Glomerular visceral epithelial cell (primary cell): ENCODE results near the gene GZMM.
"Not testable (repeated sequence)": the region's sequence is repeated elsewhere in the genome, so short reads cannot be mapped to it uniquely, and the experiment has no call there.

Source experiments
- DNase-seq: peaks from one replicate; pipeline ENCODE4 v3.0.0-alpha.2; 2016; ENCODE audit errors: extremely low spot score

Gene GZMM

DNA sequence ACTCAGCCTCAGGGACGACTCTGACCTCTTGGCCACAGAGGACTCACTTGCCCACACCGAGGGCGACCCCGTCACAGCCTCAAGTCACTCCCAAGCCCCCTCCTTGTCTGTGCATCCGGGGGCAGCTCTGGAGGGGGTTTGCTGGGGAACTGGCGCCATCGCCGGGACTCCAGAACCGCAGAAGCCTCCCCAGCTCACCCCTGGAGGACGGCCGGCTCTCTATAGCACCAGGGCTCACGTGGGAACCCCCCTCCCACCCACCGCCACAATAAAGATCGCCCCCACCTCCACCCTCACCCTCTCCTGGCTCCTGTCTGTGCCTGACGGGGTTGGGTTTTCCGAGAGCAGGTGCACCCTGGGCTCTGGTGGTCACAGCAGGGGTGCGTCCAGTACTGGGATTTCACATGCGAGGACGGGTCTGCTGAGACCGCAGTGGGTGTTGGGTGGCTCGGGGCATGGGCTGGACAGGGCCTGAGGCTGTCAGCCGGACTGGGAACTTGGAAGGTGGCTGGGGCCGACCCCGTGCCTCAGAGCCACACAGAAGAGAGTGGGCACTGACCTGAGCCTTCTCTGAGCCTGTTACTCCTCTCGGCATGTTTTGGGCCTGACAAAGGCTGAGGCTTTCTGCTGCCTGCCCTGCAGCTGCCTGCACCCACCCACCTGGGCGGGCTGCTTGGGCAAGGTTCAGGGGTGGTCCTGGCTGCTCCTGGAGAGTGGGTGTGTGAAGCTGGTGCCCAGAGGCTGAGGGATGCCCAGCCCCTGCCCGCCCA, 39.5 kb downstream of the GZMM start:
- no peak for DNase-seq

DNA sequence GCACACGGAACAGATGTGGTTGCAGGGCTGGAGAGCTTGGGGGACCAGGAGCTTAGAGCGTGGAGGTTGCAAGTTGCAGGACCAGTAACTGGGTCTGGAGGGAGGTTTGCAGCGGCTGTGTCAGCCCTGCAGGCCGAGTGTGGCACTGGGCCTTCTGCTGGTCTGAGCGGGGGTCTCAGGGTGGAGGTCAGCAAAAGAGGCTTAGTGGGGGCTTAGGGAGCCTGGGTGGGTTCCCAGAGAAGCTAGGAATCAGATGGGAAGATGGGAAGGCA, 40.1 kb downstream of the GZMM start:
- no peak for DNase-seq

DNA sequence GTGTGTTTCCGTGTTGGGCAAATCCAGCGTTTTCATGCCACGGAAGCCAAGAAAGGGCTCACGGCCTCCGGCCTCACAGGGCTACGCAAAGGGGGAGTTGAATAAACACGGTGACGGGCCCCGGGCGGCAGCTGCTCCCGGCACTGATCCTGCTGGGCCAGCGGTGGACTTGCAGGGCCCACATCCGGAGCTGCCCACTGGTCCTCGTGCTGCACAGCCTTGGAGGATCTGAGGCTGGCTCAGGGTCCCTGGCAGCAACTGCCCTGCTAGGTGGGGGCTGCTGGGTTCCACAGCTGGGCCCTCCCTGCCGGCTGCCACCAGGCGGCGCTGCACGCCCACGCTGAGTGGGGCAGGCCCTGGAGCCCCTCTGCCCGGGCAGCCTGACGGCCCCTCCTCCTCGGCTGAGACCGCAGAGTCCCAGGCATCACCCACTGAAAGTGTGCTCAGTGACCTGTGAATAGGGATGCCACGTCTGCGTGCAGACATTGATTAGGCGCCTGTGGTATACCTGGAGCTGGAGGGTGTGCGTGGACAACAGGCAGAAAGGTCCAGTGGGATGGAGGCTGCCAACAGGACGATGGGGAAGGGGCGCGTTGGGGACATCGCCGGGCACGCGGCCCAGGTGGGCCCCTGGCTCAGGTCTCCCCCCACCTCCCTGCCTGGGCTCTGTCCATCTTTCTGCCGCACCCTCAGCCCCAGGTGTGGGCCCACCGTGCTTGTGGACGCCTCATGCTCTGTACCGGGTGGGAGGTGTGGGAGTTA, 40.6 kb downstream of the GZMM start:
- peak; percentile 59 for DNase-seq

DNA sequence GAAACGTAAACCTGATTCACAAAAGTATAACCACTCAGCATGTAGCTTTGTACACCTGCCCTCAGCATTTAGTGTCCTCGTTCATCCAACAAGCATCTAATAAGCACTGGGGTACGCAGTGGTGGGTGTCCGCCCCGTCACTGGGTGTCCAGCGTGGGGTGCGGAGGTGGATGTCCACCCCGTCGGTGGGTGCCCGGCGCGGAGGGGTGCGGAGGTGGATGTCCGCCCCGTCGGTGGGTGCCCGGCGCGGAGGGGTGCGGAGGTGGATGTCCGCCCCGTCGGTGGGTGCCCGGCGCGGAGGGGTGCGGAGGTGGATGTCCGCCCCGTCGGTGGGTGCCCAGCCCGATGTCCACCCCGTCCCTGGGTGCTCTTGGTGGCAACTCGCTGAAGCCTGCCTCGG, 41.3 kb downstream of the GZMM start:
- DNase-seq = not testable (repeated sequence)

DNA sequence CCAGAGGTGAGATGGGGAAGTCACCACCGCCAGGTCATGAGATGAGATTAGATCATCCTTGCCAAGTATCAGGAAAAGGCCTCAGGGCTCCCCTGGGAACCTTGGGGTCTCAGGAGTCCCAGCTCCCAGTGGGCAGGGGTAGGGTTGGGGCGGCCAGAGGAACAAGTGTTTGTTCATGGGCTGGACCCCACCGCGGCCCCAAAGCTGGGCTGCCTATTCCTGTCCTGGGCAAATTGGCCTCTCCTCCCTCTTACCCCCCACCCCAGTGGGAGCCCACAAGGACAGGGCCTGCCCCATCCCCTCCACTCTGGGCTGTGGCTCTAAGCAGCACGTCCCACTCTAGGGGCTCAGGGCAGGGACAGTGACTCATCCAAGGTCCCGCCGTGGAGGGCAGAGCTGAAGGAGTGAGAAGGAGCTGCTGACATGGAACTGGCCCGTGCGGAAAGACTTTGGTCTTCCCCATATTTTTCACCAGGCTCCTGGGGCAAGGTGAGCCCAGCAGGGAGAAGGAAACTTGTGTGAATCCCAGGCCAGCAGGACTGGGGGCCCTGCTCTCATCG, 41.8 kb downstream of the GZMM start:
- no peak for DNase-seq

DNA sequence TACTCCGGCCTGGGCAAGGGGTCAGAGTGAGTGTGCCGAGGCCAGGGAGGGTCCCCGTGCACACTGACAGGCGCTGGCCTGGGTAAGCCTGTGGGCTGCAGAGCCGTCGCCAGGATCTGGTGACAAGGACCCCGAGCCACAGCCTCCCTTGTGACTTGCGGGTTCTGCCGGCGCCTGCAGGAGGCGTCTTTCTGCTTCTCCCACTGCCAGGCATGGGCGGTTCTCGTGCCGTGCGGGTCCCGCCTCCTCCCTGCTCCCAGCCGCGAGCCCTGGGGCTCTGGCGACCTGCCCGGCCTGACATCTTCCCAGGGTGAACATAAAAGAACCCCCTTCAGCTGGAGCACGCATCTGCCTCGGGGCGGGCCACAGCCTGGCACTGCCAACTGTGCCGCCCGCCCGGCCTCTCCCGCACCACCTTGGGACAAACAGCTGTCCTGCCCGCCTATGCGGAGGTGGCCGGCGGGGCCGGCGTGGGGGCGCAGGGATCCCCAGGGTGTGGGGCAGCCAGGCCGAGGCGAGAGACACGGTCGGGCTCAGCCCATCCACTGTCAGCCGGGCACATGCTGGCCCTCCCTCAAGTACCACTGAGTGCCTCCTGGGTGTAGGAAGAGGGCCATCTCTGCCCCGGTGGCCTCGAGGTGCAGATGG, 44.4 kb downstream of the GZMM start:
- peak; percentile 85 for DNase-seq

DNA sequence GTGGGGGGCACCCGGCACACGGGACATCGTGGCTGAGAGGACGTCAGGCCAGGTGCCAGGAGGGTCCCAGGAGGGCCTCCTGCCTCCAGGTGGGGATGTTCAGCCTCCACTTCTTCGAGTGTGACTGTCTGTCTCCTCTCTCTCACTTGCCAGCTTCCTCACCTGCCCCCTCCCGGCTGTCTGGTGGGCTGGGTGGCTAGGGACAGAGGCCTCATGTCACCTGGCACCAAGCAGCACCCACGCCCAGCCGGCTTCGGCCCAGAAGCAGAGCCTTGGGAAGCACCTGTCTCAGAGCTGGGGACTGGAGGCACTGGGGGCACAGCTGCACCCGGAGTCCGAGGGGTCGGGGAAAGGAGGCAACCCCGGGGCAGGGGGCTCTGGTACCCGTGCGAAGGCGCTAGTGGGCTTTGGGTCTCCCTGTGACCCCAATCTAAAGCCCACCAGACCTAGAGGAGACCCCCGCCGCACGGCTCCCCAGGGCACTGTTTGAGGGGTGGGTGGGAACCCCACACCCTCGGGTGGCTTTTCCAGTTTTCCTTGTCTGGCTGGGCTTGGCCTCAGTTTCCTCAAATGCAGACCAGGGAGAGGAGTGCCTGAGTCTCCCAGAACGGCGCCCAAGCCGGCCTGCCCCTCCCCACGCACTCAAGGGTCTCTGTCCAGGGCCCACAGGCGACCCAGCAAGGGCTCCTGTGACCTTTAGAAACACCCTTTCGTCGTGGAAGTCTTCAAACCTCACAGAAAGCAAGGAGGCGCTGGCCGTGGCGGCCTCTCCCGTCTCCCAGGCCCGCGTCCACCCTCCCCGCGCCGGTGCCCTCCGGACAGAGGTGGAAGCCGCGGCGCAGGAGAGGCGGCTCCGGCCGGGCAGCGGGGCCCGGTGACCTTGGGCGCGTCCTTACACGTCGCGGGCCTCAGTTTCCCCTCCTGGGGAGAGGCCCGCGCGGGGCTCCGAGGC, 45.2 kb downstream of the GZMM start:
- no peak for DNase-seq

DNA sequence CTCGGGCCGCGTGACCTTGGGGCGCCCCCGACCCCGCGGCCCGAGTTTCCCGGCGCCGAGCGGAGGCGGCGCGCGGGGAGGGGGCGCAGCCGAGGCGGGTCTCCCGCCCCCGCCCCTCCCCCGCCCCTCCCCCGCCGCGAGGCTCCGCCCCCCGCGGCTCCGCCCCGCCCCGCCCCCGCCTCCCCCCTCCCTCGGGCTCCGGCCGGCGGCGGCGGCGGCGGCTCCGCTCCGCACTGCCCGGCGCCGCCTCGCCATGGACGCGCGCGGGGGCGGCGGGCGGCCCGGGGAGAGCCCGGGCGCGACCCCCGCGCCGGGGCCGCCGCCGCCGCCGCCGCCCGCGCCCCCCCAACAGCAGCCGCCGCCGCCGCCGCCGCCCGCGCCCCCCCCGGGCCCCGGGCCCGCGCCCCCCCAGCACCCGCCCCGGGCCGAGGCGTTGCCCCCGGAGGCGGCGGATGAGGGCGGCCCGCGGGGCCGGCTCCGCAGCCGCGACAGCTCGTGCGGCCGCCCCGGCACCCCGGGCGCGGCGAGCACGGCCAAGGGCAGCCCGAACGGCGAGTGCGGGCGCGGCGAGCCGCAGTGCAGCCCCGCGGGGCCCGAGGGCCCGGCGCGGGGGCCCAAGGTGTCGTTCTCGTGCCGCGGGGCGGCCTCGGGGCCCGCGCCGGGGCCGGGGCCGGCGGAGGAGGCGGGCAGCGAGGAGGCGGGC, 46.0 kb downstream of the GZMM start, which contains the start of gene HCN2:
TSS of gene HCN2 (plus strand) at position 189 of the 703 bp plus-strand sequence. CDS start at position 254, 65 bp downstream.
- DNase-seq = no peak

DNA sequence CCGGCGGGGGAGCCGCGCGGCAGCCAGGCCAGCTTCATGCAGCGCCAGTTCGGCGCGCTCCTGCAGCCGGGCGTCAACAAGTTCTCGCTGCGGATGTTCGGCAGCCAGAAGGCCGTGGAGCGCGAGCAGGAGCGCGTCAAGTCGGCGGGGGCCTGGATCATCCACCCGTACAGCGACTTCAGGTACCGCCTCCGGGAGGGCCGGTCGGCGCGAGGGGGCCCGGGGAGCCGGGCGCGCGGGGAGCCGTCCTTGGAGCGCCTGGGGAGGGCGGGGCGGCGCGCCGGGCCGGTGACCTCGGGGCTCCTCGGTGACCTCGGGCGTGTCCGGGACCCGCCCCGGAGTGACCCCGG, 46.5 kb downstream of the GZMM start:
- DNase-seq = peak; percentile 39

DNA sequence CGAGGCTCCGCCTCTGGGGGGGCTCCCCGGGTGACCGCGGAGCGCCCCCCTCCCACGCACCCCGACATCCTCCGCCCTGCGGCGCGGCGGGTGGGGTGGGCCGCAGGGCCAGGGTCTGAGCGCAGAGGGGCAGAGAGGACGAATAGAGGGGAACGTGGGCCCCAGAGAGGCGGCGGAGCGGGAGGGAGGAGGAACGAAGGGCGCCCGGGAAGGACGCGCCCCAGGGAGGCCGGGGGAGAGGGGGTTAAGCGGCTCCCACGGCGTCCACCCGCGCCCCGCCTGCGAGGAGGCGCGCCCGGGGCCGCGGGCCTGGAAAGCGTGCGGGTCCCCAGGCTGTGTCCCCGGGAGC, 46.9 kb downstream of the GZMM start:
- DNase-seq = no peak

DNA sequence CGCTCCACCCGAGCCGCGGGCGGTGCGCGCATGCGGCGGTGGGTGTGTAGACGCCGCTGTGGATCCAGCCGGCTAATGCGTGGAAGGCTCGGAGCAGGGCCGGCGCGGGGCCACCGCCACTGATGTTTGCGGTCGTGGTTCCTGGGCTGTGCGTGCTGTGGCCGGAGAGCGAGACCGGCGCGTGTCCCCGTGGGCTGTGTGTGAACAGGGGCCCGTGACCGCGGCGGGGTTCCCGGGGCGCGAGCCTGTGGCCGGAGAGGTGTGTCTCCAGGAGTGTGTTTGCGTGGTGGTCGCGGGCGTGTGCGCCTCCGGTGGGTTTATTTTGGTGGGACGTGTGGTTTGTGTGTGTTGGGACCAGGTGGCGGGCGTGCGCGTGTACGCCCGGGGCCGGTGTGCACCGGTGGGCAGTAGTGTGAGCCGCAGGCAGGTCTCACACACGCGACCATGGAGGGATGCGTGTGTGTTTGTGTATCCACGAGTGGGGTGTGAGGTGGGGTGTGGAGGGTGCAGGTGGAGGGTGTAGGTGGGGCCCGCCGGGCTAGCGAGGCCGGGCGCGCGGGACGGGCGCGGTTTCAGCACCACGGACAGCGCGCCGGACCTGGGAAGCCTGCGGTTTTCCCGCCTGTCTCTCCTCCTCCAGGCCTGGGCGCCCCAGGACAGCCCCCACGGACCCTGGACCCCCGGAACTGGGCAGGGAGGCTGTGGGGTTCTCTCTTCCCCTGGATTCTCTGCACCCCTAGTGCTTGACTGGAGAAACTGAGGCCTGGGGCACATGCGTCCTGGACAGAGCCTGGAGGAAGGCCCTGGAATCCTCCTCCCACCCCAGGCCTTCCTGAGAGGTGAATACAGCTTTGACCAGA, 47.5 kb downstream of the GZMM start:
- DNase-seq = no peak

DNA sequence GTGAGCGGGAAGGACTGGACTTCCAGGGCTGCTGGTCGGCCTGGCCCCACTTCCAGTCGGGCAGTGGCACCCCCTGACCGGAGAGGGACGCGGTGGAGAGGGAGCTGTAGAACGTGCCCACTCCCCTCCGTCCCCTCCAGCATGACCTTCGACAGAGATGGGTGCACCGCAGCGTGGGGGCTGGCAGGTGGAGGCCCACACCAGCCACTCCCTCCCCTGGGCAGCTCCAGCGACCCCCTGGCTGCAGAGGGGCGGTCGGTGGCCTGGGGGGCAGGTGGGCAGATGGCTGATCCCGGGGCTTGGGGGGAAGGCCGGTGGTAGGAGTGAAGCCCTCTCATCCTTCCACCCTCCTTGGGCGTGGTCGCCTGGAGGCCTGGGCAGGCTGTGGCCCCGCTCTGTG, 48.2 kb downstream of the GZMM start:
- no peak for DNase-seq

DNA sequence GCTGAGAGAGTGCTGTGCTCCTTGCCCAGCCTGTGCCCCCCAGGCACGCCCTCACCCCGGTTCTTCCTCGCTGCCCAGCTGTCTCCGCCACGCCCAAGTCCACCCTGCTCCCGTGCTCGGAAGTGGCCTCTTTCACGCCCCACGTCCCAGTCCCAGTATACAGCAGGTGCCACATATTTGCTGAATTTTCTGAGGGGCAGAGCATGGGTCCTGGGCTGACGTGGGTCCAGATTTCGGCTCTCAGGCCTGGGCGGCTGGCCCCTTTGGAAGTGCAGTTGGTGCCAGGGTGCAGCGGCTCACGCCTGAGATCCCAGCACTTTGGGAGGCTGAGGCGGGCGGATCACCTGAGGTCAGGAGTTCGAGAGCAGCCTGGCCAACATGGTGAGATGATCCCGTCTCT, 49.2 kb downstream of the GZMM start:
- no peak for DNase-seq

DNA sequence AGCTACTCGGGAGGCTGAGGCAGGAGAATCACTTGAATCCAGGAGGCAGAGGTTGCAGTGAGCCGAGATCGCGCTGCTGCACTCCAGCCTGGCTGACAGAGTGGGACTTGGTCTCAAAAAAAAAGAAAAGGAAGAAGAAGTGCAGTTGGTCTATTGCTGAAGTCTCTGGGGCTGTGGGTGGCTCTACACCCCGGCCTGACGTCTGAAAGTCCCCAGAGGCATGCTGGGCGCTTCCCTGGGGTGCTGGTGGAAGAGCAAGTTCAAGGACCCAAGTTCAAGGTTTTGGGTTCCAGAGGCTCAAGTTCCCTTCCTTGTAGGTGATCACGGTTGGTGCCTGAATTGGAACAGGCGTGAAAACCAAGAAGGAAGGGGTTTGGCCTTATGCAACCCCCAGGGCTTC, 49.7 kb downstream of the GZMM start:
- DNase-seq = no peak

DNA sequence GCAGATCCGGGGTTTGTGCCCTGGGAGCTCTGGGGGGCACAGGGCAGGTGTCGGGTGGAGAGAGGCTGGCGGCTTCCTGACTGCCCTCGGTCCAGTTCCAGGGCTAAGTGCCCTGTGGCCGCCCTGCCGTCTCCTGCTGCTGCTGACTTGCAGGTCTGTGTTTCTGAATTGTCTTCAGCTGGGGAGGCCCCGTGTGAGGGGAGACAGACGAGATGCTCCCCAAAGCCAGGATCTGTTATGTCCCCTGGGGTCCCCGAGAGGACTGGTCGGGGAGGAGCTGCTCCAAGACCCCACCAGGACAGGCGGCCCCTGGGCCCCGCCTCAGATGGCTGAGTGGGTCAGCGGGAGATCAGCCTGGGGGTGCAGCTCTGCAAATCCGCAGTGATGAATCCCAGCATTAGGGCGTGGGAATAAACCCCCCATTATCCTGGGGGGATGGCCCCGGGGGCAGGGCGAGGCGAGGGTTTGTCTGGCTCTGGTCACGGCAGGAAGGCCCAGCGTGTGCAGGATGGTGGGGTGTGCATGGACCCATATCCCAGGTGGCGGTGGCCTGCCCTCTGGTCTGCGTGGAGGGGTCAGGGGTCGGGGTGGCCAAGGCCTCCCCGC, 50.5 kb downstream of the GZMM start:
- DNase-seq = no peak

DNA sequence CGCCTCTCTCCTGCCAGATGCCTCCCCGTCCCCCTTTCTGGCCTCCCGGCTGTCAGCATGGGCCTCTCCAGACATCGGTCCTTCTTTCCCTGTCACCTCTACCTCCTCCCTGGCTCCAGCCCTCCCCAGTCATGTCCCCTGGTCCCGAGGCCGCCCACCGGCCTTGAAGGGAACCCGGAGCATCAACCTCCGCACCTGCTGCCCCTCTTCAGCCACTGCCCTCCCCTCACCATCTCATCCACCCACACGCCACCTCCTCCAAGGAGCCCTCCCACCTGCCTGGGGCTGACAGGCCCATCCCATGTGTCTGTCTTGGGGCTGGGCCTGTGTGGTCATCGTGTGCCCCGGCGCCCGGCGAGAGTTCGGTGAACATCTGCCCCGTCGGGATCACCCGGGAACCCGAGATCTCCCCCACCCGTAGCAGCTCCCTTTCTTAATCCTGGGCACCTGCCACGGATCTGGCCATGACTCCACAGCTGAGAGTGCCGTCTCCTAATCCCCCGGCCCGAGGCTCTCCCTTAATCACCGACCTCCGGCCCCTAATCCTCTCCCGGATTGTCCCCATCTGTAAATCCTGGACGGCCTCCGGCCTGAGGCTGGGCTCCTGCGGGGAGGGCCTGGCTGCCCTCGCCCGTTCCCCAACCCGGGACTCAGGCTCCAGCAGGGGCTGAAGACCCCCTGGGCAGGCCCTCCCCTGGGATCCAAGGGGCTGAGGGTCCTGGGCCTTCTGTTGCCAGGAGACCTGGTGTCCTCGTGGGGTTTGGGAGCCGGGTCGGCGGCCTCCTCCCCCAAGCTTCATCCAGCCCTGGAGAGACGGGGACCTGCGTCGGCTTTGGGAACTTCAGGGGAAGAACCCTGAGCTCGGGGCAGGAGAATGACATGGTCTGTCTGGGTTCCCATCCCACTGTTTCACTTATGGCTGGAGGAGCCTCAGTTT, 51.7 kb downstream of the GZMM start:
- no peak for DNase-seq

DNA sequence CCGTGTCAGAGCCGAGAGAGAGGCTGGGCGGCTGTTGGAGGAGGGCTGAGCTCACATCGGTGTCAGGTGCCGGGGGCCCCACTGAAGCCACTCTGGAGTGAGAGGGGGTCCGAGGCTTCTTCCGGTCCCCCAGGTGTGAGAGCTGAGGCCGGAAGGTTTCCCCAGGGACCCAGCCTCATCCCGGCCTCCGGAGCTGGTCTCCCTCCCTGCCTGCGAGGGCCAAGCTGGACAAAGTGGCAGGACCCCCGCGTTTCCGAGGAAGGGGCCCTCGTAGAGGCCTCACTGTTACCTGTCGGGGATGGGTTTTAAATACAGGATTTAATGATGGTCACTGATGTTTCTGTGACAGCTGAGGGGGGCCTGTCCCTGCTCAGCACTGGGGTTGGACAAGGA, 52.4 kb downstream of the GZMM start:
- no peak for DNase-seq
